ENCODE results near the gene STRBP. TPM values are rescaled to one million over a fixed set of nuclear protein-coding genes. Genes with fewer than 3 reads are reported as not detected.

STRBP gene
- total and polyA plus RNA-seq, 2 donors, result 41.8 to 48.4 TPM

- no peak for DNase-seq (ENCODE audit: low read depth in 6 of 9, low spot score in 9 of 9)
- Histone ChIP-seq H3K4me3 (ENCODE audit: low read length in 2 of 2) (no peak overlapping the region), H3K4me1 (ENCODE audit: control insufficient read depth in 2 of 2, insufficient read depth in 2 of 2, low read length in 2 of 2) (no peaks in the 10 kb centered on the region), H3K27ac (ENCODE audit: low read depth in 1 of 2, low read length in 1 of 2) (no peak overlapping the region), H3K36me3 (ENCODE audit: control insufficient read depth in 2 of 2, insufficient read depth in 2 of 2, low read length in 1 of 2) (peaks cover 17 to 50% of the 10 kb centered on the region in 2 donors), H3K9me3 (ENCODE audit: control insufficient read depth in 2 of 2, insufficient read depth in 1 of 2, low read length in 1 of 2) (no peaks in the 10 kb centered on the region), H3K27me3 (ENCODE audit: control insufficient read depth in 2 of 2, insufficient read depth in 1 of 2, low read length in 1 of 2) (no peaks in the 10 kb centered on the region)
- WGBS, result 98% methylated on average over 1 of the region's 1 CpG
These were observed 139.0 kb downstream of the STRBP start for GRCh38 chr9:123129423-123129822.

- H3K36me3 ChIP-seq (ENCODE audit: control insufficient read depth in 2 of 2, insufficient read depth in 2 of 2, low read length in 1 of 2), result peaks cover 21 to 57% of the 10 kb centered on the region in 2 donors
- no peak for DNase-seq (ENCODE audit: low read depth in 6 of 9, low spot score in 9 of 9)
- H3K27me3 ChIP-seq (ENCODE audit: control insufficient read depth in 2 of 2, insufficient read depth in 1 of 2, low read length in 1 of 2), result no peaks in the 10 kb centered on the region
- no peaks in the 10 kb centered on the region for H3K9me3 ChIP-seq (ENCODE audit: control insufficient read depth in 2 of 2, insufficient read depth in 1 of 2, low read length in 1 of 2)
- no peak overlapping the region for H3K27ac ChIP-seq (ENCODE audit: low read depth in 1 of 2, low read length in 1 of 2)
- no peak overlapping the region for H3K4me3 ChIP-seq (ENCODE audit: low read length in 2 of 2)
- WGBS, result 99% methylated on average over 4 of the region's 4 CpGs
- H3K4me1 ChIP-seq (ENCODE audit: control insufficient read depth in 2 of 2, insufficient read depth in 2 of 2, low read length in 2 of 2), result no peaks in the 10 kb centered on the region
These were observed 139.8 kb downstream of the STRBP start for GRCh38 chr9:123128591-123128990.

- DNase-seq (ENCODE audit: low read depth in 6 of 9, low spot score in 9 of 9), result no peak
- no peaks in the 10 kb centered on the region for H3K27me3 ChIP-seq (ENCODE audit: control insufficient read depth in 2 of 2, insufficient read depth in 1 of 2, low read length in 1 of 2)
- no peaks in the 10 kb centered on the region for H3K9me3 ChIP-seq (ENCODE audit: control insufficient read depth in 2 of 2, insufficient read depth in 1 of 2, low read length in 1 of 2)
- H3K27ac ChIP-seq (ENCODE audit: low read depth in 1 of 2, low read length in 1 of 2), result no peak overlapping the region
- 96% methylated on average over 3 of the region's 3 CpGs for WGBS
- H3K4me1 ChIP-seq (ENCODE audit: control insufficient read depth in 2 of 2, insufficient read depth in 2 of 2, low read length in 2 of 2), result no peaks in the 10 kb centered on the region
- H3K4me3 ChIP-seq (ENCODE audit: low read length in 2 of 2), result no peak overlapping the region
- H3K36me3 ChIP-seq (ENCODE audit: control insufficient read depth in 2 of 2, insufficient read depth in 2 of 2, low read length in 1 of 2), result peaks cover 19 to 54% of the 10 kb centered on the region in 2 donors
These were observed 140.8 kb downstream of the STRBP start for GRCh38 chr9:123127512-123128075.

GRCh38 chr9:123121457-123121856, 146.9 kb downstream of the STRBP start:
- Histone ChIP-seq H3K36me3 (ENCODE audit: control insufficient read depth in 2 of 2, insufficient read depth in 2 of 2, low read length in 1 of 2) (peaks cover 12 to 22% of the 10 kb centered on the region in 2 donors), H3K9me3 (ENCODE audit: control insufficient read depth in 2 of 2, insufficient read depth in 1 of 2, low read length in 1 of 2) (no peaks in the 10 kb centered on the region), H3K4me3 (ENCODE audit: low read length in 2 of 2) (no peak overlapping the region), H3K4me1 (ENCODE audit: control insufficient read depth in 2 of 2, insufficient read depth in 2 of 2, low read length in 2 of 2) (no peaks in the 10 kb centered on the region), H3K27me3 (ENCODE audit: control insufficient read depth in 2 of 2, insufficient read depth in 1 of 2, low read length in 1 of 2) (no peaks in the 10 kb centered on the region), H3K27ac (ENCODE audit: low read depth in 1 of 2, low read length in 1 of 2) (no peak overlapping the region)
- WGBS, result 98% methylated on average over 3 of the region's 3 CpGs
- DNase-seq (ENCODE audit: low read depth in 6 of 9, low spot score in 9 of 9), result no peak

- H3K4me1 ChIP-seq (ENCODE audit: control insufficient read depth in 2 of 2, insufficient read depth in 2 of 2, low read length in 2 of 2), result no peaks in the 10 kb centered on the region
- no peak overlapping the region for H3K4me3 ChIP-seq (ENCODE audit: low read length in 2 of 2)
- no peak for DNase-seq (ENCODE audit: low read depth in 6 of 9, low spot score in 9 of 9)
- WGBS, result 98% methylated on average over 1 of the region's 1 CpG
- no peak overlapping the region for H3K27ac ChIP-seq (ENCODE audit: low read depth in 1 of 2, low read length in 1 of 2)
- H3K27me3 ChIP-seq (ENCODE audit: control insufficient read depth in 2 of 2, insufficient read depth in 1 of 2, low read length in 1 of 2), result no peaks in the 10 kb centered on the region
- H3K36me3 ChIP-seq (ENCODE audit: control insufficient read depth in 2 of 2, insufficient read depth in 2 of 2, low read length in 1 of 2), result peaks cover 15 to 24% of the 10 kb centered on the region in 2 donors
- no peaks in the 10 kb centered on the region for H3K9me3 ChIP-seq (ENCODE audit: control insufficient read depth in 2 of 2, insufficient read depth in 1 of 2, low read length in 1 of 2)
These were observed 147.4 kb downstream of the STRBP start for GRCh38 chr9:123120953-123121352.

- Histone ChIP-seq H3K27me3 (ENCODE audit: control insufficient read depth in 2 of 2, insufficient read depth in 1 of 2, low read length in 1 of 2) (no peaks in the 10 kb centered on the region), H3K36me3 (ENCODE audit: control insufficient read depth in 2 of 2, insufficient read depth in 2 of 2, low read length in 1 of 2) (peaks cover 23 to 29% of the 10 kb centered on the region in 2 donors), H3K9me3 (ENCODE audit: control insufficient read depth in 2 of 2, insufficient read depth in 1 of 2, low read length in 1 of 2) (no peaks in the 10 kb centered on the region), H3K4me3 (ENCODE audit: low read length in 2 of 2) (no peak overlapping the region), H3K27ac (ENCODE audit: low read depth in 1 of 2, low read length in 1 of 2) (no peak overlapping the region), H3K4me1 (ENCODE audit: control insufficient read depth in 2 of 2, insufficient read depth in 2 of 2, low read length in 2 of 2) (no peaks in the 10 kb centered on the region)
- DNase-seq (ENCODE audit: low read depth in 6 of 9, low spot score in 9 of 9), result no peak
- WGBS, result 98% methylated on average over 5 of the region's 5 CpGs
These were observed 148.3 kb downstream of the STRBP start for GRCh38 chr9:123120131-123120530.

- 95% methylated on average over 7 of the region's 7 CpGs for WGBS
- DNase-seq (ENCODE audit: low read depth in 6 of 9, low spot score in 9 of 9), result no peak
- Histone ChIP-seq H3K27ac (ENCODE audit: low read depth in 1 of 2, low read length in 1 of 2) (no peak overlapping the region), H3K4me3 (ENCODE audit: low read length in 2 of 2) (no peak overlapping the region), H3K36me3 (ENCODE audit: control insufficient read depth in 2 of 2, insufficient read depth in 2 of 2, low read length in 1 of 2) (peaks cover 24 to 30% of the 10 kb centered on the region in 2 donors), H3K27me3 (ENCODE audit: control insufficient read depth in 2 of 2, insufficient read depth in 1 of 2, low read length in 1 of 2) (no peaks in the 10 kb centered on the region), H3K4me1 (ENCODE audit: control insufficient read depth in 2 of 2, insufficient read depth in 2 of 2, low read length in 2 of 2) (no peaks in the 10 kb centered on the region), H3K9me3 (ENCODE audit: control insufficient read depth in 2 of 2, insufficient read depth in 1 of 2, low read length in 1 of 2) (no peaks in the 10 kb centered on the region)
These were observed 148.8 kb downstream of the STRBP start for GRCh38 chr9:123119566-123119965.

- Histone ChIP-seq H3K4me3 (ENCODE audit: low read length in 2 of 2) (no peak overlapping the region), H3K27me3 (ENCODE audit: control insufficient read depth in 2 of 2, insufficient read depth in 1 of 2, low read length in 1 of 2) (no peaks in the 10 kb centered on the region), H3K4me1 (ENCODE audit: control insufficient read depth in 2 of 2, insufficient read depth in 2 of 2, low read length in 2 of 2) (peaks cover 12 to 13% of the 10 kb centered on the region in 2 donors), H3K9me3 (ENCODE audit: control insufficient read depth in 2 of 2, insufficient read depth in 1 of 2, low read length in 1 of 2) (no peaks in the 10 kb centered on the region), H3K36me3 (ENCODE audit: control insufficient read depth in 2 of 2, insufficient read depth in 2 of 2, low read length in 1 of 2) (peaks cover 26 to 35% of the 10 kb centered on the region in 2 donors), H3K27ac (ENCODE audit: low read depth in 1 of 2, low read length in 1 of 2) (no peak overlapping the region)
- no peak for DNase-seq (ENCODE audit: low read depth in 6 of 9, low spot score in 9 of 9)
- WGBS, result 95% methylated on average over 6 of the region's 6 CpGs
These were observed 152.3 kb downstream of the STRBP start for GRCh38 chr9:123116036-123116435.

- peaks cover 12 to 16% of the 10 kb centered on the region in 2 donors for H3K4me1 ChIP-seq (ENCODE audit: control insufficient read depth in 2 of 2, insufficient read depth in 2 of 2, low read length in 2 of 2)
- no peak for DNase-seq (ENCODE audit: low read depth in 6 of 9, low spot score in 9 of 9)
- no peaks in the 10 kb centered on the region for H3K27me3 ChIP-seq (ENCODE audit: control insufficient read depth in 2 of 2, insufficient read depth in 1 of 2, low read length in 1 of 2)
- H3K36me3 ChIP-seq (ENCODE audit: control insufficient read depth in 2 of 2, insufficient read depth in 2 of 2, low read length in 1 of 2), result peaks cover 33 to 37% of the 10 kb centered on the region in 2 donors
- H3K9me3 ChIP-seq (ENCODE audit: control insufficient read depth in 2 of 2, insufficient read depth in 1 of 2, low read length in 1 of 2), result no peaks in the 10 kb centered on the region
- no peak overlapping the region for H3K27ac ChIP-seq (ENCODE audit: low read depth in 1 of 2, low read length in 1 of 2)
- no peak overlapping the region for H3K4me3 ChIP-seq (ENCODE audit: low read length in 2 of 2)
- 96% methylated on average over 16 of the region's 16 CpGs for WGBS
These were observed 153.1 kb downstream of the STRBP start for GRCh38 chr9:123115146-123115913.

Data from thymus (tissue), 11 donors.